ENCODE measurements around the gene GPR183.

GPR183 gene

DNA sequence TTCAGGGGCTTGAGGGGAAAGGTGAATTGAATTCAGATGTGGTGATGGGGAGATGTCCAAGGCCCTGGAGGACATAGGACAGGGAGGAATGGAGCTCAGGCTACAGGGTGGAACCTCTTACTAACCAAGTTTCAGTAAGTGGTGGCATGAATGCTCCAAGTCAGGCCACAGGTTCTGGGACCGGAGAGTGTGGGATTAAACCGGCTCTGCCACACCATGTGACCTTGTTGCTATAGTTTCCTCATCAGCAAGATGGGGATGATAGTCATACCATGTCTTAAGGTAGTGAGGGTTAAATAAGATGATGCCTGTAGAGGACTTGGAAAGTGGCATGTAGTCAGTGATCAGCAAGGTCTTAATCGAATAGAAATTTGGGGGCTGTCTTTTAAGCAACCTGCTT lies 16.3 kb downstream of the GPR183 start:
- no peak for DNase-seq

DNA sequence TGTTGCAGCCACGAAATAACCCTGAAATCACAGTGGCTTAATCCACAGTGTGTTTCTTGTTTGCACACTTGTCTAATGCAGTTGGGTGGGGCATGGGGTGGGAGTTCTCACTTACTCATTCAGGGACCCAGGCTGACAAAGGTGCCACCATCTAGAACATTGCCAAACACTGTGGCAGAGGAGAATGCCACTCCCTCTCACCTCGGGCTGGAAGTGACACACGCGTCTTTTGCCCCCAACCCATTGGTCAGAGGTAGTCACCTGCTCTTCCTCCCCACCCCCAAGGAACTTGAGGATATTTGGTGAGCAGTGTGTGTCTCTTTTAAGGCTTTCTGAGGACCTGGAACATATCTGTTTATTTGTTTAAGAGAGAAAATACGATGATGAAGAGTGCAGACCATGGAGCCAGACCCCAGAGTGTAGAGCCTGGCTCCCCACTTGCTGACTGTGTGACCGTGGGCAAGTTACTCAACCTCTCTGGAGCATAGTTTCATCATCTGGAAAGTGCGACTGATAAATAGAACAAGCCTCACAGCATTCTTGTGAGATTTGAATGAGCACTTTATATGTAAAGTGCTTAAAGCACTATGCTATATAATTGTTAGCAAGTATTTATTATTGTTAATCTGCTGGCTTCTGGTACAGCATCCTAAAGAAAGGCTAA lies 17.4 kb downstream of the GPR183 start:
- no peak for DNase-seq

DNA sequence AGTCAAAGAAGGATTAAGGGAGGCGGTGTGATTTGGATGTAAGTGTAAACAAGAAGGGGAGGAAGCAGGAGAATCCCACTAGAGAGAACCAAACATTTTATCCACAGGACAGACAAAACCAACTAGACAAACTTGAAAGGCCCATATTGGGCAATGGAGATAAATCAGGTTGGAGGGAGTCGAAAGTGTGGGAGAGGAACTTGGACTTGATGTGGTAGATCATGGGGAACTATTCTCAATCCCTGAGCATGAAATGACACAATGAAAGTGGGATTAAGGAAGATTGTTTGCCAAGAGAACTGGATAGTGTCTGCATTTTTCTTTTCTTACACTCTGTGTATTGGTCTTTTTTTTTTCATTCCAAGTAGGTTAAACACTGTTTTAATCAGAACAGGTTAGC lies 17.9 kb downstream of the GPR183 start:
- DNase-seq = no peak

DNA sequence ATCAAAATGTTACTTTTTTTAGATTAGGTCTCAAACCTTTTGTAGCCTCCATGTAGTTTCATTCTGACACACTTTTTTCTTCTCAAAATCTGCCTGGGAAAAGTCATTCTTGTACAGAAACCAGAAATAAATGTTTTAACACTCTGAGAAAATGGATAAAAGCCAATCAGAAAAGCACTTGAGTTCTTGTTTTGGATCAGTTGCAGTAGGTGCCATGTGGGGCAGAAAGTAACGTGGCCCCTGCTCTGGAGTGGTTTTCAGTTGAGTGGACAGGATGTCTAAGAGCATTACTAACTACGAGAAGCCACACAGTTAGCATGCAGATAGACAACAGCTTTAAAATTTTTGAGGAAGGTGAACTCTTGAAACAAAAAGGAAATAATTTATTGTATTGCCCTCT lies 19.1 kb downstream of the GPR183 start:
- no peak for DNase-seq

DNA sequence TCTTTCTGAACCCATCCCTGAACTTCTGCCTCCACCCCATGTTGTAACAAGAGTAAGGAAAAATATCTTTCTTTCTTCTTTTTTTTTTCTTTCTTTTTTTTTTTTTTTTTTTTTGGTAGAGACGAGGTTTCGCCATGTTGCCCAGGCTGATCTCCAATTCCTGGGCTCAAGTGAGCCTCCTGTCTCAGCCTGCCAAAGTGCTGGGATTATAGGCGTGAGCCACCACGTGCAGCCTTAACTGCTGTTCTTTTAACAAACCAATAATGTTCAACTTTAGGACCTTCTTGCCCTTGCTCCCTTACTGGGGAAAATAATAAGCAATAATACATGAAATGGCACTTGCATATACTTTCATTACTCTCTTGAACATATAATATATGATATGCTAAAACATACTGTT lies 19.6 kb downstream of the GPR183 start:
- no peak for DNase-seq

DNA sequence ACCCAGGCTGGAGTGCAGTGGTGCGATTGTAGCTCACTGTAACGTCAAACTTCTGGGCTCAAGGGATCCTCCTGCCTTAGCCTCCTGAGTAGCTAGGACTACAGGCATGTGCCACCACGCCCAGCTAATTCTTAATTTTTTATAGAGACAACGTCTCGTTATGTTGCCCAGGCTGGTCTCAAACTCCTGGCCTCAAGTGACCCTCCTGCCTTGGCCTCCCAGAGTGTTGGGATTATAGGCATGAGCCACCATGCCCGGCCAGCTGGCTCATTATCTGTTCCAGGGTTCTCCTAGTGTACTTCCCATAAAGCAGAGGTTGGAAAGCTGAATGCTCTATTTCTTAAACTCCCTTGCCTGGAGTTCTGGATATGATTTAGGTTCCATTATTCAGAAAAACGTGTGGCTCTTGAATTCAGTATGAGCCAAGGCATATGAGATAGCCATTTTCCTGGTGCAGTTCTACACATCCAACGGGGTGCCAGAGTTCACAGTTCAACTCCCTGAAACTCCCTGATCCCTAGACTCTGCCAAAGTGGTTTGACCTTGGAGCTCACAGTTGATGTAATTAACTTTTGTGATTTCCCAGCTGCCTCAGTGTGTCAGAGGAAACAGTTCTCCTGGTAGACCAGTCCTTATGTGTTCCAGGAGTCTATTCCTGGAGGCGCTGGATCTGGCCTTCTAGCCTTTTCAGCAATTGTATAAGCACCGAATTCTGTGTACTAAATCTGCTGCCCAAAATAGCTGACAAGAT lies 21.6 kb downstream of the GPR183 start:
- no peak for DNase-seq

DNA sequence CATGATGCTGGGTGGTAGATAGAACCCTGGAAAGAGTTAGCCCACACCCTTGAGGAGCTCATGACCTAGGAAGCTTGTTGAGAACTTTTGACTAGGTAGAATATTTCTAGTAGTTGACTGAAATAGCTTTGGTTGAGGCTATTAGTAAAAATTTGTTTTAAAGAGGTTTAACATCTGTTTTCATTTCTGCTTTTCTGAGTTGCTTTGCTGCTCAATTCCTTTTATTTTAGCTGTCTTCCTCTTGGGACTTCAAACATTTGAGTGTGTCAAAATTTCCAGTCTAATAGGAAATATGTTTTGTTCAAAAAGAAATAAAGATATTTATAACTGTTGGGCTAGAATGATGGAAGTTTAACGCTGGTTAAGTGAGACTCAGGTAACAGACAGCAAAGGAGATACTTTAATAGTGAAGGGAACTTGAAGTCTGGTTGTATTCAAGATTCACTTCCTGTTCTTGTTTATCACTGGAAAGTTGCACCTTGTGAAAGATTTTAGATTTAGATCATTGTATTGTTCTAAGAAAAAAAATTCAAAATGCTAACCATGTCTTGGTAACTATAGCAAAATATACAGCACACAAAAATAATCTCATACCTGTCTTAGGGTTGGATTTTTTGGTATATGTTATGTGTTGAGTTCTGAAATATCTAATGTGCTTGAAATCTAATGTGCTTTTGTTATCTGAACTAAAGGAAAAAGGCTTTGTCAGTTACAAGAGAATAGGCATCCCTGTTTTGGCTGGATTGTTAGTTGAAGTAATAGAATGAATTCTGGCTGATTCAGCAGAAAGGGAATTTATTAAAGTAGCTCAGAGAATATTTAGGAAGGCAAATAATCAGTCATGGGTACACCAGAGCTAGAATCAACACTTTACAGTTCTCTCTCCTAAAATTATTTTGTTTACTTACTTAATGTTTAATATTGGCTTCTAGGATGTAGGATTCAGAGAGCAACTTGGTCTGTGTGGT lies 24.7 kb downstream of the GPR183 start:
- DNase-seq = no peak

DNA sequence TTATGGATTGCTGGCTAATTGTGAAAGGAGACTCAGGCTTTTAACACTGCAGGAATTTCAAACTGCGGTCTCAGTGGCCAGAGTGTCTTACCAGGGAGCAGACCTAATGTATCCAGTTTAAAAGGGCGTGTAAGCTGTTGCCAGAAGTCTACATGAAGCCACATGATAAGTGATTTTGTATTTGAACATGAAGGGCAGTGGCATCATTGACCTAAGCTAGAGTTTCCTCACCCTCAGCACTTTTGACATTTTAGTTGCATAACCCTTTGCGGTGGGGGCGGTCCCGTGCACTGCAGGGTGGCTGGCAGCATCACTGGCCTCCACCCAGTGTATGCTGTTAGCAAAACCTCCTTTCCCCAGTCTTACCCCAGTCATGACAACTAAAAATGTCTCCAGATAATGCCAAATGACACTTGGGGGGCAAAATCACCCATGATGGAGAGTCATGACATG lies 25.4 kb downstream of the GPR183 start:
- no peak for DNase-seq

DNA sequence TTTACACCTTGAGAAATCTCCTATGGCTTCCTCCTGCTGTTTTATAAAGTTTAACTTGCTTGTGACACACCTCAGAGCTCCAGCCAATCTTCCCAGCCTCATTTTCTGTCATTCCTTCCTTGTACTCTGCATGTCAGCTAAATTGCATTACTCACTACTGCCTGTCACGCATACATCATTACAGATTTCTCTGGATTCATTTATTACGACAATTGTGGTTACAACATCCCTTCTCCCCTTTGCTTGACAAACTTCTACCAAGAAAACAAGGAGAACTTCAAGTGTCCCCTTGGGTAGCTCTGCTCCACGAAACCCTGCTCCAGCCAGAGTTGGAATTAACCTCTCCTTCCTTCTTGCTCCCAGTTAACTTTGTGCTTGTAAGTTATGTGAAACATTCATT lies 27.0 kb downstream of the GPR183 start:
- DNase-seq = no peak

DNA sequence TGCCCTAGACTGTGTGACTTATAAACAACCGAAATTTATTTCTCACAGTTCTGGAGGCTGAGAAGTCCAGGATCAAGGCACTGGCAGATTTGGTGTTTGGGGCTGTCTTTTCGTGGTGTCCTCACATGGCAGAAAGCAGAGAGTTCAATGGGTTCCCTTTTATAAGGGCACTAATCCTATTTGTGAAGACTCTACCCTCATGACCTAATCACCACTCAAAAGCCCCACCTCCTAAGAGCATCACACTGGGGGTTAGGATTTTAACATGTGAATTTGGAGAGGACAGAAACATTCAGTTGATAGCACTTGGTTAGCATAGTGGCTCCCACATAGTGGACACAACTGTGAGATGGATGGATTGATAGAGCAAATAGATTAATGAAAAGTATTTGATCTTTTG lies 27.6 kb downstream of the GPR183 start:
- no peak for DNase-seq

DNA sequence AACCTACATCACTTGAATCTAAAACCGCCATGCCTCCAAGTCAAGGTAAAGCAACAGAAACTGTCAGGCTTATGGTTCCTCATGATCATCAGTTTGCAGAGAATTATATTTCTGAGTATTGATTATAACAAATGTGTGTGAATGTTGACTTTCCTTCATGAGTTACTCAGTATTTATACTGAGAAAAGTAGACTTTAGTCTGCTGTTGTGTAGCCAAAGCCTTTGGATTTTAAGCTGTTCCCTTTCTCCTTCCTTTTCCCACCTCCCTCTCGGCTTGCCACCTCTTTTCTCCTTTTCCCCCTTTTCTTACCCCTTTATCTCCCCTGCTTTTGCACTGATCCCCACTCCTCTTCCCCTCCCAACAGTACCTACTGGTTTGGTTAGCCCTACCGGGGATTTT lies 28.4 kb downstream of the GPR183 start:
- no peak for DNase-seq

DNA sequence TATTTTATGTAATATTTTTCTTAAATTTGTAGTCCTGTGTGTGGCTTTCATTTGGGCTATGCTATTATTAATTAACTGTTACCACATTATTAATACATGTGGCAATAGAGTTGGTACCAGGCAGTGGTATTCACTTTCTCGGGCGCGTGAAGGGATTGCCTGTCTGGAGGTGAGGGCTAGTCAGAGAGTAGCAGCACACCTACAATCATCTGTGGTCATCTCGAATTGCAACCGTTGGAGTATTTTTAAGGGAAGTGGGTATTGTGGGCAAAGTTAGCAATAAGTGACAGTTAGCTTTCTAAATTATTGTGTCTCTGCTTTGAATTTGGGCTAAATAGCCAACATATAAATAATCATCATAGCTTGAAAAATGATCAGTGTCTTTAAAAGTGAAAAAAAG lies 29.0 kb downstream of the GPR183 start:
- no peak for DNase-seq

DNA sequence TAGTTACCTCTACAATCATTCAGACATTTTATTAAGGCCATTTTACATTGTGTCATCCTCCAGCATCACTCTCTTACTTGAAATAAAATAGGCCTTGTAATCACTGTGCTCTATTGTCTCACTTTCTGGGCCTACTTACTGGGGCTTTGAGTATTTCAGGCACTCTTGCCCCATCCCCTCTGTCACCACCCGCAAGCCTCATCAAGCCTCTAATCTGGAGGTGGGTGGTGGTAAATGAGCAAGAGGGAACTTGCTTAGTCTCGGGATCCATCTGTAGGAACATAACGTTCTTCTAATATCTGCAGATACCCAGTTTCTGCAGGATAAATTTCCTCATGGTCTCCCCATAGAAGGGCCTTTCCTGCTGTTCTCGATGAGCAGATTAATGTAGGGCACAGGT lies 29.6 kb downstream of the GPR183 start:
- no peak for DNase-seq

DNA sequence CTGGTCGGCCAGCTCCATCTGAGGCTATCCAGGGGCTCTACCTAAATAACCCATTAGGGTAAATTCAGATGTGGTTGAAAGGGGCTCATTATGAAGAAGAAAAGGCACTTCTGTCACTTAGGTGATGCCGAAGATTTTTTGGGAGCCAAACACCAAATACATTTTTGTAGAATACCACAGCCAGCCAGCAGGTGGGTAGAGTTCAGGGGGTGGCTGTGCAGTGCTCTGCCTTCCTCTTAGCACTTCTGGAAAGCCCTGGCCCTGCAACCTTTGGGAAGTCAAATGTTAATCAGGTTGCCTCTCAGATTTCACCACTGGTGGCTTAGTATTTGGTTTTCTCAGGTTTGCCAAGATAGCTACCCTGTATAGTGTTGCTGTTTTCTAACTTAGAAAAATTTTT lies 30.5 kb downstream of the GPR183 start:
- no peak for DNase-seq

DNA sequence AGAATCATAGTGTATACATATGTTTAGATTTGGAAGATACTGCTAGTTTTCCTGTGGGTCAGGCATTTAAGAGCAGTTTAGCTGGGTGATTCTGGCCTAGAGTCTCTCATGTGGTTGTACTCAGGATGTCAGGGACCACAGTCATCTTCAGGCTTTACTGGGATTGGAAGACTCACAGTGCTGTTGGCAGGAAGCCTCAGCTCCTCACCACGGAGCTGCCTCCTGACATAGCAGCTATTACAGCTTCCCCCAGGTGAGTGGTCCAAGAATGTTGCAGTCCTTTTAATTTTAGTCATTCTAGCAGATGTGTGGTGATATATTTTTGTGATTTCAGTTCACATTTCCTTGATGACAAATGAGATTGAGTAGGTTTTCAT lies 32.1 kb downstream of the GPR183 start:
- DNase-seq = no peak

DNA sequence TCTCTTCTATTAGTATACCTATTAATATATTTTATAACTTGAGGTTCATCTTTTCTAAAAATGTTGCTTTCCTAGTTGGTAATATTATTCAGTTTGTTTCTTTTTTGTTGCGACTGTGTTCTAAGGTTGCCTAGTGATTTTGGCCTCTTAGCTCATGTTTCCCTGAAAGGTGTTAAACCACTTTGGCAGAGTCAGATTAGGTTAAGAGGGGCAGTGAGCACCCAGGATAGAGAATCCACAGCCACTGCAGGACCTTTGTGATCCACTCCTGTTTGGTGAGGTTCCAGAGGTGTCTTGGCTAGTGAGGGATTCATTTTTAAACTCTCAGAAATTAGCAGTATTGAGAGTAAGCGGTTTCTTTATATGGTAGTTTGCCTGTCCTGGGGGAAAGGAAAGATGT lies 34.1 kb downstream of the GPR183 start:
- DNase-seq = no peak

DNA sequence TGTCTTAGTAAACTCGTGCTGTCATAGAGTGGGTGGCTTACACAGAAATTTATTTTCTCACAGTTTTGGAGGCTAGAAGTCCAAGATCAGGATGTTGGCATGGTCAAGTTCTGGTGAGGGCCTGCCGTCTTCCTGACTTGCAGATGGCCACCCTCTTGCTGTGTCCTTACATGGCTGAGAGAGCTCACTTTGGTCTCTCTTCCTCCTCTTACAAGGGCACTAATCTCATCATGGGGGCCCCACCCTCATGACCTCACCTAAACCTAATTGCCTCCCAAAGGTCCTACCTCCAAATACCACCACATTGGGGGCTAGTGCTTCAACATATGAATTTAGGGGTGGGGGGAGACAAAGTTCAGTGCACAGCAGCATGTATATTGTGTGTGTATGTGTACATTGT lies 34.7 kb downstream of the GPR183 start:
- DNase-seq = no peak

DNA sequence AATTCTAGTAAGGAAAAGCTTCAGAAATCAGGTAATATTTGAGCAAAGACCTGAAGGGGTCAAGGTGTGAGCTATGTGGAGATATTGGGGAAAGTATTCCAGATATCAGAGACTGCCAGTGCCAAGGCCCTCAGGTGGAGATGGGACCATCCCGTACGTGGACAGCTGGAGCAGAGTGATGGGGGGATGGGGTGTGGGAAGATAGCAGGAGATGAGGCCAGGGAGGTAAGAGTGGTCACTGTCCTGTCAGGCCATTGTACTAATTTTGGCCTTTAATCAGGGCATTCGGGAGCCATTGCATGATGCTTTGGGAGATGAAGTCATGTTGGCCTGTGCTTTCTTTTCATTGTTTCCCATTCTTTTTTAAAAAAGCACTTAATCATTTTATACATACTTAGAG lies 36.0 kb downstream of the GPR183 start:
- DNase-seq = no peak

DNA sequence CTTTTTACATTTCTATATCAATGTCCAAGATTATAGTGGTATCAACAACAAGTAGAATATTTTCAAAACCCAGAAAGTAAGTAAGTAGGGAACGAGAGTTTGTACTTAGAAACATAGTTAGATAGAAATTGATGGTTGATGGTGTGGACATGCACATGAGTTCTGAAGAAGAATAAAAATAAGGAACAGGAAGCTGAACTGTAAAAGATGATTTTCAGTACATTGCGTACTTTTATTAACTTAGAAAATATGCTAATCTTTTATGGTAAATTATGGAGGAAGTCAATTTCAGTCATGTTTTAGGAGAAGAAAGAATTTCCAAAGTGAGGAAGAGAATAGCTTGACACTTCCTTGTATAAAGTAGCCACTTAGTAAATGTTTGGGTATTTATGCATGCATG lies 36.7 kb downstream of the GPR183 start:
- no peak for DNase-seq

DNA sequence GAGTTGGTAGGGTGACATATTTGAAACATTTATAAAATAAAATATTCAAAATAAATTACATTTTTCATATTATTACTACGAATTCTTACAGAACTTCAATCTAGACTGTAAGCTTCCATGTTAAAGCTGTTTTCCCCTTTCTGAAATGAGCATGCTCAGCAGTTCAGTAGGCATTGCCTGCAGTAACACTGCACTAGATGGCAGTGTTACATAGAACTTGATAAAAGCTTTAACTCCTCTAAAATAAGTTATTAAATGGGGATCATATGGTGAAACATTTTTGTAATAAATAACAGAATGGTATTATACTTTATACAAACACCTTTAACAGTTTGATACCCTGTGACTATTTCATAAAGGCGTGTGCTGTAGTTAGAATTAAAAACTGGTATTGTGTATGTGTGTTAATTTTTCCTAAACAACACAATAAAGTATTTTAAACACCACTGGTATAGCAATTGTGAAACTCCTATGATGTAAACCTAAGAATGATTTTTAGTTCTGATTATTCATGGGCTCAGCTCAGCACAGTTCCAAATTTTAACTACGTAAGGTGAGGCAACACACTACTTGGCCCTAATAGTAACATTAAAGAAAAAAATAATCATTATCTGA lies 37.5 kb downstream of the GPR183 start:
- DNase-seq = peak; percentile 15

DNA sequence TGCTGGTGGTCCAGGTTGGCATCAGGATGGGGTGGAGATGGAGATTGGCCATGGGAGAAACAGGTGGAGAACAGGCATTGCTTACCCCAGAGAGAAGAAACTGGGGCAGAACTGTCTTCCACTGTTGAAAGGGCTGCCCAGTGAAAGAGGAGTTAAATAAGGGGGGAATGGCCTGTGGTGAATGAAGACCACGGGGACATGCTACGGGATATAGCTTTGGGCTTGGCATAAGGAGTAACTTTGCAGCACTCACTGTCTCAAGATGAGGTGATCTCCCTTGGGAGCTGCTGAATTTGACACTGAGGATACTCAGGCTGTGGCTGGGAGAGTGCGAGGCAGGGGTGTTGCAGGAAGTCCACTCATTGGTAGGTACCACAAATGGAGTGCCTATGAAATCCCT lies 38.4 kb downstream of the GPR183 start:
- DNase-seq = no peak

DNA sequence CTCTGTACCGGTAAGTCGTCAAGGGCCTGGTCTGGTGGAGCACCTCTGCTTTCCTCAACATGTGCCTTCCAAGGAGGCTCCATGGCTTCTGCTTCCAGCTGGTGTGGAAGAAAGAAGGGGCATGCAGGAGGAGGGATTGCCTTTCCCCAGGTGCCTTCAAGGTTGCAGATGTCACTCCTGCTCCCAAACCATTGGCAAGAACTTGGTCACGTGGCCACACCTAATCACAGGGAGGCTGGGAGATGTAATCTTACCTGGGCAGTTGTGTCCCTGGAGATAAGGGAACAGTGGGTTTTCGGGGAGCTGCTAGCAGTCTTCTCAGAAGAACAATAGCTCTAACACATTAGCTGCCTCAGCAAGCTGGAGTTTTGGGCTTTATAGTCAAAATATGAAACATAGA lies 39.3 kb downstream of the GPR183 start:
- no peak for DNase-seq

DNA sequence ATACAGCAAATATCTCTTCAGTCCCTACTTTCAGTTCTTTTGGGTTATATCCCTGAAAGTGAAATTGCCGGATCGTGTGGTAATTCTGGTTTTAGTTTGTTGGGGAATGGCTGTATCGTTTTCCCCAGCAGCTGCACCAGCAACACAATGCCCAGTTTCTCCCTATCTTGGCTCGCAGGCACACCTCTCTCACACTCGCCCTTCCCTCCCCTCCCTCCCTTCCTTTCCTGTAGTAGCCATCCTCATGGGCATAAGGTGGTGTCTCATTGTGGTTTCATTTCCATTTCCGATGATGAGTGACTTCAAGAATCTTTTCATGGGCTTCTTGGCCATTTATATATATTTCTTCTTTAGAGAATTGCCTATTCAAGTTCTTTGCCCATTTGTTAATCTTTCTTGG lies 40.4 kb downstream of the GPR183 start:
- no peak for DNase-seq

Measured in NCI-H2227 treated with DMSO at 0.1 percent for 48 hours (cell line).